Activated B cell treated with CpG ODN at 0.5 μM for 24 hours (primary cell): ENCODE results near the gene MECR. TPM values are rescaled to one million over a fixed set of nuclear protein-coding genes. Genes with fewer than 3 reads are reported as not detected.

Experiments used
- ATAC-seq: fragments of 200-7000 bp; cut with Tn5 transposase; one replicate; pipeline ENCODE4 v1.10.0; 2021; ENCODE audit warnings: low read depth, mild to moderate bottlenecking, moderate library complexity
- CTCF ChIA-PET: fragments of 350-600 bp; sonication (Branson Sonifier 250); formaldehyde crosslinking; loops from one replicate; lab custom pipeline; 2021; ENCODE audit warnings: antibody characterized with exemption; lab: Charles Lee
- POLR2A ChIA-PET: fragments of 350-600 bp; sonication (Branson Sonifier 250); formaldehyde crosslinking; loops from one replicate; lab custom pipeline; 2021; ENCODE audit warnings: antibody characterized with exemption; lab: Charles Lee
- DNase-seq: peaks from one replicate; pipeline ENCODE4 v3.0.0; 2022
- H3K27ac Mint-ChIP-seq: one replicate; pipeline ENCODE4 v1.8.0; 2020; ENCODE audit warnings: mixed read lengths
- H3K27me3 Mint-ChIP-seq: one replicate; pipeline ENCODE4 v1.8.0; 2021; ENCODE audit warnings: mixed read lengths
- H3K36me3 Mint-ChIP-seq: one replicate; pipeline ENCODE4 v1.8.0; 2021; ENCODE audit warnings: low read depth, mixed read lengths
- H3K4me1 Mint-ChIP-seq: one replicate; pipeline ENCODE4 v1.8.0; 2021; ENCODE audit warnings: mixed read lengths
- H3K4me3 Mint-ChIP-seq: one replicate; pipeline ENCODE4 v1.8.0; 2020; ENCODE audit warnings: mild to moderate bottlenecking, mixed read lengths
- H3K9me3 Mint-ChIP-seq: one replicate; pipeline ENCODE4 v1.8.0; 2020; ENCODE audit warnings: mixed read lengths
- CTCF ChIP-seq: fragments of 200-600 bp; IDR thresholded peaks from one replicate; pipeline ENCODE4 v1.8.0; 2022; ENCODE audit warnings: antibody characterized with exemption, mild to moderate bottlenecking
- intact Hi-C: fragments of 100-400 bp; cut with micrococcal nuclease; formaldehyde crosslinking; loops from one replicate; pipeline ENCODE4 v1.15.1; 2024
- total RNA-seq: library from RNA; stranded (reverse); gene quantifications from 2 replicates; pipeline ENCODE4 v1.2.3, GENCODE V29; 2022

The MECR gene
- total RNA-seq, 1 donor from 2014 or later: 18.7 TPM

GRCh38 chr1:29258189-29258975 is 27.6 kb upstream of the MECR start:
- ATAC-seq: no peak
- Mint-ChIP-seq H3K9me3 (no peaks in the 10 kb centered on the region), H3K36me3 (no peaks in the 10 kb centered on the region), H3K4me1 (peaks cover 5% of the 10 kb centered on the region), H3K4me3 (no peak overlapping the region), H3K27me3 (peaks cover 41% of the 10 kb centered on the region), H3K27ac (no peak overlapping the region)
- no peak for DNase-seq
- CTCF ChIA-PET: no interaction called here
- intact Hi-C loops: no loop called here
- POLR2A ChIA-PET: no interaction called here
- no peak for TF ChIP-seq CTCF

- POLR2A ChIA-PET: no interaction called here
- H3K36me3 Mint-ChIP-seq: no peaks in the 10 kb centered on the region
- intact Hi-C loops: no loop called here
These were observed 26.5 kb upstream of the MECR start for GRCh38 chr1:29256979-29257804.

GRCh38 chr1:29256394-29256793 is 25.7 kb upstream of the MECR start:
- H3K27me3 Mint-ChIP-seq: peaks cover 30% of the 10 kb centered on the region

More at GRCh38 chr1:29256979-29257804, 26.5 kb upstream of the MECR start:
- TF ChIP-seq CTCF: no peak
- H3K9me3 Mint-ChIP-seq: no peaks in the 10 kb centered on the region
- H3K4me1 Mint-ChIP-seq: peaks cover 5% of the 10 kb centered on the region
- no peak overlapping the region for H3K4me3 Mint-ChIP-seq
- CTCF ChIA-PET: no interaction called here
- no peak for DNase-seq
- no peak overlapping the region for H3K27ac Mint-ChIP-seq
- H3K27me3 Mint-ChIP-seq: peaks cover 37% of the 10 kb centered on the region
- ATAC-seq: no peak

GRCh38 chr1:29255134-29255666 is 24.5 kb upstream of the MECR start:
- CTCF ChIA-PET: no interaction called here
- DNase-seq (no peak), ATAC-seq (no peak)
- POLR2A ChIA-PET: no interaction called here
- no peak for TF ChIP-seq CTCF
- peaks cover 20% of the 10 kb centered on the region for H3K27me3 Mint-ChIP-seq
- intact Hi-C loops: no loop called here
- H3K4me1 Mint-ChIP-seq: peaks cover 4% of the 10 kb centered on the region
- H3K4me3 Mint-ChIP-seq: no peak overlapping the region
- no peaks in the 10 kb centered on the region for H3K36me3 Mint-ChIP-seq
- no peak overlapping the region for H3K27ac Mint-ChIP-seq
- H3K9me3 Mint-ChIP-seq: no peaks in the 10 kb centered on the region

More at GRCh38 chr1:29256394-29256793, 25.7 kb upstream of the MECR start:
- peaks cover 5% of the 10 kb centered on the region for H3K4me1 Mint-ChIP-seq
- TF ChIP-seq CTCF: no peak
- H3K4me3 Mint-ChIP-seq: no peak overlapping the region
- intact Hi-C loops: no loop called here
- DNase-seq (no peak), ATAC-seq (no peak)
- POLR2A ChIA-PET: no interaction called here
- H3K27ac Mint-ChIP-seq: no peak overlapping the region
- H3K36me3 Mint-ChIP-seq: no peaks in the 10 kb centered on the region
- no peaks in the 10 kb centered on the region for H3K9me3 Mint-ChIP-seq
- CTCF ChIA-PET: no interaction called here

GRCh38 chr1:29254346-29254745 is 23.6 kb upstream of the MECR start:
- Mint-ChIP-seq H3K4me1 (no peaks in the 10 kb centered on the region), H3K36me3 (no peaks in the 10 kb centered on the region), H3K27me3 (peaks cover 21% of the 10 kb centered on the region), H3K27ac (no peak overlapping the region), H3K9me3 (no peaks in the 10 kb centered on the region), H3K4me3 (no peak overlapping the region)
- CTCF ChIA-PET: no interaction called here
- intact Hi-C loops: no loop called here
- ATAC-seq (no peak), DNase-seq (no peak)
- POLR2A ChIA-PET: no interaction called here
- TF ChIP-seq CTCF: no peak
